MV-4-11 (cell line): ENCODE results near the gene ATG13.
"Not testable (repeated sequence)": the region's sequence is repeated elsewhere in the genome, so short reads cannot be mapped to it uniquely, and the experiment has no call there.

ENCODE experiments used
- DNase-seq: peaks from one replicate; lab custom pipeline; 2025; lab: John Stamatoyannopoulos, UW

The ATG13 gene

DNA sequence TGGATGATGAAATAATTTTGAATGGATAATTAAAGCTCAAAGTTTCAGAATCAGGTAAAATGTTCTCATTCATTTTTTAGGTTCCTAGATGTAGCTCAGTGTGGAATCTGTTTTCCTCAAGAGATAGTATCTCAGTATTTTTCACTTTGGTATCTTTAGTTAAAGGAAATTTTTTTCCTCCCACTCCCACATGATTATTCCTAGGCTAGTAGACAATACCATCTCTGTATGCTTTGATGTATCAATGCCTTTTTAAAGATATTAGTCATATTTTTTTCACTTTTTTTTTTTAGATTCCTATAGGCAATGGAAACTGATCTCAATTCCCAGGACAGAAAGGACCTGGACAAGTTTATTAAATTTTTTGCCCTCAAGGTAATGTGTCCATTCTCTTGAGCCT lies 26.6 kb downstream of the ATG13 start:
- DNase-seq = no peak

DNA sequence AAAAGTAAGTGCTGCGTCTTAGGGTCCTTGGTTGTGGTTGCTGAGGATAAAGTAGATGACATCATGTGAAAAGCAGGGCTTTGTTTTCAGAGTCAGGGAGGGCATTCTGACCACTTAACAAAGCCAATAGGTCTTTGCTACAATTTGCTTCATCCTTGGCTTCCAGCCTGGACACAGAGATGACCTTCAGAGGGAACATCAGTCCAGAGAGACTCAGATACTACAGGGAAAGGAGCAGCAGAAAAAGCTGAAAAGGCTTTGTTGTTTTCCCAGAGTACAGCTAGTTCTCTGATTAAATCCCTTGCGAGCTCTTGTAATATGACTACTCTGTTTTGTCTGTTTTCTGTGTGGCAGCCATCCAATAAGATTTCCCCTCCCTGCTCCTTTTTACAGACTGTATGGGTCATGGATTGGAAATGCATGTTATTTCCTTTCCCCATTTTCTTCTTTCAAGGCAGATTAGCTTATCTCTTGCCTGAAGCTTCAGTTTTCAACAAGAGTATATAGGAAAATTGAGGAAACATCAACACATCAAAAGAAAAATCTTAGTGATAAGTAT lies 31.9 kb downstream of the ATG13 start:
- no peak for DNase-seq

DNA sequence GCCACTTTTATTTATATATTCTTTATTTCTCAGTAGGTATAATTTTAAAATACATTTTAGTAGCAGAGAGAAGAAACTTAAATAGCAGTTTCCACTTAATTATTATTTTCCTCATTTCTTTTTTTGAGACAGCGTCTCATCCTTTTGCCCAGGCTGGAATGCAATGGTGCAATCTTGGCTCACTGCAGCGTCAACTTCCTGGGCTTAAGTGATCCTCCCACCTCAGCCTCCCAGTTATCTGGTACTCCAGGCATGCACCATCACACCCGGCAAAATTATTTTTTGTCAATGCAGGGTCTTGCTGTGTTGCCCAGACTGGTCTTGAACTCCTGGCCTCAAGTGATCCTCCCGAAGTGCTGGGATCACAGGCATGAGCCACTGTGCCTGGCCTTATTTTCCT lies 38.3 kb downstream of the ATG13 start:
- no peak for DNase-seq

DNA sequence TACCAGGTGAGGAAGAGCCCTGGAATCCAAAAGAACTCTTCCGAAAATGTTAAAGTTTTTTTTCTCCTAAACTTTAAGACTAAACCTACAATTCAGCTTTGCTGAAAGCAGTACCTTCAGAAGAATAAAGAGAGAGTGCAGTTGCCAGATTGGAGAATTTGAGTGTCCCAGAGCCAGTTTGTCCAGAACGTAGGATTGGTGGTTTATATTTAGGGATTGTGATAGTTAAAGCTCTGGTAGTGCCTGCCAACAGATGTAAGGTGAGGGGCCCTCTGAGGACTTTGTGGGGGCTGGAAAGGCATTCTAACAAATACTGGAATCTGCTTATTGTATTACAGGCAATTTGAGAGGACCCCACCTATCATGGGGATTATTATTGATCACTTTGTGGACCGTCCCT lies 39.8 kb downstream of the ATG13 start:
- DNase-seq = no peak

DNA sequence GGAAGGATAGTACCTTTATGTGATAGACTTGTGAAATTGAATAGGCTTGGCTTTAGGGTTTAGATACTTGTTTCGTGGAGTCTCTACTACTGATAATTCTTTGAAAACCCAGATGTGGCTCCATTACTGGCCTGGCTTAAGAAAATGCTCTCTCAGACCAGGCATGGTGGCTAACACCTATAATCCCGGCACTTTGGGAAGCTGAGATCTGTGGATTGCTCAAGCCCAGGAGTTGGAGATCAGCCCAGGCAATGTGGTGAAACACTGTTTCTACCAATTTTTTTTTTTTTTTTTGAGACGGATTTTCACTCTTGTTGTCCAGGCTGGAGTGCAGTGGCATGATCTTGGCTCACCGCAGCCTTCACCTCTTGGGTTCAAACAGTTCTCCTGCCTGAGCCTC lies 40.9 kb downstream of the ATG13 start:
- peak; percentile 64 for DNase-seq

DNA sequence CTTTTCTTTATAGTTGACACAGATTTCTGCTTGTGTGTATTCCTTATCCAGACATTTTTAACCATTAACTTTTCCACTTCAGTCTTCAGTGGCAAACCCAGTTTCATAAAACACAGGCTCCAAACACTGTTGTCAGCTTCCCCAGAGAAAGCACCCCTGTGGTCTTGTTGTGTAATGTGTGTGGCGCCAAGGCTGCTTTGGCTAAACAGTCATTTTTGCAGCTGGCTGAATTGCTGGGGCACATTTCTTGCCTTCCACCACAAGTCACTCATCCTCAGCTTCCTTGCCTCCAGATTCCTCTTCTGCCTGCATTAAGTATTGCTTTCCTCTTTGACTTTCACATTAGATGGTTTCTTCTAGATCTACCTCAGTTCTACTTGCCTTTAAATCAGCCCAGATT lies 42.6 kb downstream of the ATG13 start:
- DNase-seq = peak; percentile 99

DNA sequence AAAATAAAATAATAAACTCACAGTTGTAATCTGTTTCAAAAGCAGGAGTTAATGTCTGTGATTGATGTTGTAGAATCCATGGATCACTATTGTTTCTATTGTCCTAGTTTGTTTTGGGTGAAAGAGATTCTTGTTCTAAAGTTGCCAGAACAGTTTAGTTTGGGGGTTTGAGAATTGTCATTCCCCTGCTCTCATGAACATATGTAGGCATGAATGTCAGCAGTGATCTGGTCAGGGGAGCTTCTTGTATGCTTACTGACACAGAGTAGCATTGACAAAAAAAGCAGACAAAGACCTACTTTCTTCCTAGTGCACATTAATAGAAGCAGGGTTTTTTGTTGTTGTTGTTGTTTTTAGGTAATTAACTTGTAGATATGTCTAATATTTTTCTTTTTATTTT lies 44.5 kb downstream of the ATG13 start:
- no peak for DNase-seq

DNA sequence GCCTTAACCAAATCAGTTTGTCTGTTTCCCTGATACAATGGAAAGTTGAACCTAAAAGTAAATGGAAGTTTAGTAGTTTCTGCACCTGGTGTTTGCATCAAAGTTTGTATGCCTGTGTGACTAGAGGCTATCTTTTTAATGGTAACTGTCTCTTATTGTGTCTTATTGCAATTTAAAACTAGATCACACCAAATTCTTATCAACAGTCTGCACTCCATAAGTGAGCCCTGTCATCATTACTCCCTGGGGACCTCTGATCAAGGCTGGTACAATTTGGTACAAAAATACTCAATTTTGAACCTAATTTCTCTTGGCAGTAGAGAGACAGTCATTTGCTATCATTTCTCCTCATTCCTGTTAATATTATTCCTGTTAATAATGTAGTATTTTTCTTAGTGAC lies 45.0 kb downstream of the ATG13 start:
- DNase-seq = no peak

DNA sequence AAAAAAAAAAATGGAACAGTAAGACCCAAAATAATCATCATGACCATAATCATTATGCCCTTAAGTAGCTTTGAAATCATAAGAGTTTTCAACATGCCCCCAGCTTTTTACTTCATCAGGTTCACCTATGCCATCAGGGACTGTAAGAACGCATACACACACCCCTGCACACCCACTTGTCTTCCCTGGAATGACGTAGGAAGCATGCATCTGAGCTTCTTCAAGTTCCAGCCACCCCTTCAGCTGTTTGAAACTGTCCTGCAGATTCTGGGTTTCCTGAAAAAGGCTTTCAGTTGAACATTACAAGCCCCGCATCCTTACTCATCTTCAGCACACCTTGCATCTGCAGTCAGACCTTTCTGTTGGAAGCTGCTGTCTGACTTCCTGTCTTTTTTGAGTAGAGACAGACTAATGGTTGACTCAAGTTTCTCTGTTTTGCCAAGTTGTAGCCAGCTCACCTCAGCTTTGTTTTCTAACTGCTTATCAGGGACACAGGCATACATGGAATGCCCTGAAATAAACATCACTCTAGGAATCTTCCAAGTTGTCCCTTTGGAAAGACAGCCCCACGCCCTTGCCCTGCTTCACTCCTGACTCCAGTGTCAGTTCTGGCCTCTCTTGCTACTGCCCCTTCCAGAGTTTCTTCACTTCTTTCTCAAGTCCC lies 46.1 kb downstream of the ATG13 start:
- DNase-seq = no peak

DNA sequence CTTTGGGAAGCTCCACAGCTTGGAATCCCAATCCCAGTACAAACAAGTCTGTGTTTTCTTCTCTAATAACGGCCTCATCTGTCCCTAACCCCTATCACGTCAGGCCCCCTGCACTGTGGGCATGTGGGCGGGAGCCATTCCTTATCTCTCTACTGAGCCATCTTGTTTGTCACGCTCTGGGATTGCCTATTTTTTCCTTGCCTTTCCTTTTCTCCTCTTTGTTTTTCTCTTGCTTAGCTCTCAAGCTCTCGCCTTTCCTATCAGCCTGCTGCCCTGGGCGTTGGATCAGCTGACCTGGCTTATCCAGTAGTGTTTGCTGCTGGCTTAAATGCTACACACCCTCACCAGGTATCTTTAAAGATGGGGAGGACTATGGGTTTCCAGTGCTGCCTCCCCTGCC lies 47.3 kb downstream of the ATG13 start:
- no peak for DNase-seq

DNA sequence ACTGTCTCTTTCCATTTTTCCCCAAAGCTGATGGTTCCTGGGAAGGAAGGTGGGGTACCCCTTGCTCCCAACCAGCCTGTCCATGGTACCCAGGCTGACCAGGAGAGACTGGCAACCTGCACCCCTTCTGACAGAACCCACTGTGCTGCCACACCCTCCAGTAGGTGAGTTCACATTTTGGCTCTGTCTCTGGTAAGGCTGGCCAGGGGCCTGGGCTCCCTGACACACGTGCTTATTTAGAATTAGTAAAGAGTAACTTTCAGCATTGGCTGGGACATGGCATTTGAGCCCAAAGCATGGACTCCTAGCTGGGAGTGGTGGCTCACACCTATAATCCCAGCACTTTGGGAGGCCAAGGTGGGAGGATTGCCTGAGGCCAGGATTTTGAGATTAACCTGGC lies 48.0 kb downstream of the ATG13 start:
- DNase-seq = no peak

DNA sequence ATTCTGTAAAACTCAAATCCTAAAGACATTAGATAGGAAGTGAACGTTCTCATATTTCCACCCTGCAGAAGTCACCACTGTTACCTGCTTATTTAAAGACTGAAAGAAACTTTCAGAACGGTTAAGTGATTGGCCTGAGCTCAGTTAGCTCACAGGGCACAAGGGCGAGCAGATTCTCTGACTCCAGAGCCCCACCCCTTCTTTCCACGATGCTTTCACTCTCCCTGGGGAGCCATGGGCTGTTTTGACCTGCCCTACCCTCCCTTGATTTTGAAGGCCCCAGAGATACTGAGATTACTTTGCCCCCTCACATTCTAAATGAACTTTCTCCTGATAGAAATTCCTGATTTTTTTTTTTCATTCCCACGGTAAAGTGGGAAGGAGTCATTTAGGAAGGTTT lies 49.2 kb downstream of the ATG13 start:
- no peak for DNase-seq

DNA sequence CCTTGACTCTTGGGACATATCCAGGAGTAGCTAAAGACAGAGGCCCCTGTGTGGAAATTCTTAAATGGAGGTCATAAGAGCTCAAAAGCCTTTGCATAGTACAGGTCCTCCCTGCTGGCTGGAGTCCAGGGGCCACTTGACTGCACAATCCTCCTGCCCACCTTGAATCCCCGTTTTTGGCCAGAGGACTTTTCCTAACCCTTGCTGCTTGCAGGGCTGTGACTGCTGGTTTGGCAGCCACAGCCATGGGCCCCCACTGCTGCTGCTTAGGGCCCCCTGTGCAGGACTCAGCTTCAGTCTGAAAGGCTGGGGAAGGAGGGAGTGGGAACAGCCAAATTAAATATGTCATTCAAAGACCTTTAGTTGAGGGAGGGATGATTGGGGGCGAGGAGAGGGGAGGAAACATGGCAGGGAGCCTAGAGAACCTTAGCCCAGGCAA lies 49.7 kb downstream of the ATG13 start:
- DNase-seq = no peak

DNA sequence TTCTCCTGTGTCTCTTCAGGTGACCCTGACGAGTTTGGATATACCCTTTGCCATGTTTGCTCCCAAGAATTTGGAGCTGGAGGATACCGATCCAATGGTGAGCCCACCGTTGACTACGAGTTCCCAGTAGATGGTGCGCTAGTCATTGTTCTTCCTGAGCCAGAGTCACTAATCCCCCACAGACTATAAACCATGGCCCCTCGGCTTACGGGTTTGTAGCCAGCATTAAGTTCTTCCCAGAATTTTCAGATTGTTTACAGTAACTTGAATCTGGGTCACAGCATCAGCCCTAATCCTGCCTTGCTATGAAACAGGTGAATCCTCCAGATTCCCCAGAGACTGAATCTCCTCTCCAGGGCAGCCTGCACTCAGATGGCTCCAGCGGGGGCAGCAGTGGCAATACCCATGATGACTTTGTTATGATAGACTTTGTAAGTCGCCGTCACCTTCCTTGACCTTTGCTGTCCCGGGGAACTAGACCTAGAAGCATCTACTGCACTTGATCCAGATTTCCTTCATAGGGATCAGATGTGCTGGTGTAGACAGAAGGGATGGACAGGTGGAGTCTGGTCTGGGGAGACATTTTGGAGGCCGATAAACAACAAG lies 51.2 kb downstream of the ATG13 start:
- DNase-seq = no peak

DNA sequence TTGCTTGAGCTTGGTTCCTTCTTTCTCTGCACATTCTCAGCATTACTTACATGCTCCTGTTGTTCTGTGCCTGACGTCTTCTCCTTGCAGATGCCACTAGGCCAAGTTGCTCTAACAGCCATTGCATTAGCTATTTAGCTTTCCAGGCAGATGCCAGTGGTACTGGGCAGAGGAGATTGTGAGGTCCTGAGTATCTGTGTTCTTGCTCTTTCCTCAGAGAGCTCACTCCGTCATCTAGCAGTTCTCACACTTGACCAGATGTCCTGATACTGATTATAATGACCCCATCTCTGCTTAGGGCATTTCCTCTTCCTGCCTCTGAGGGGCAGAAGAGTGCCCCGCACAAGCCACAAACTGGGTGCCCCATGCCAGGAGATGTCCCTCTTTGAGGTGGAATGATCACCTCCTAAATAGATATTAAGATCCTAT lies 52.4 kb downstream of the ATG13 start:
- peak; percentile 67 for DNase-seq

DNA sequence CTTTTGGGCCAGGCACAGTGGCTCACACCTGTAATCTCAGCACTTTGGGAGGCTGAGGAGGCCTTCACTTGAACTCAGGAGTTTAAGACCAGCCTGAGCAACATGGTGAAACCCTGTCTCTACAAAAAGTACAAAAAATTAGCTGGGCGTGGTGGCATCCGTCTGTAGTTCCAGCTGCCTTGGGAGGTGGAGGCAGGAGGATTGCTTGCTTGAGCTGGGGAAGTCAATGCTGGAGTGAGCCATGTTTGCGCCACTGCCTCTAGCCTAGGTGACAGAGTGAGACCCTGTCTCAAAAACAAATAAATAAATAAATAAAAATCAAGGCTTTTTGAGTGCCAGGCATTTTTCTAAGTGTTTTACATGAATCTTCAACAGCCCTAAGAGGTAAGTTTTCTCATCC lies 53.2 kb downstream of the ATG13 start:
- DNase-seq = not testable (repeated sequence)

DNA sequence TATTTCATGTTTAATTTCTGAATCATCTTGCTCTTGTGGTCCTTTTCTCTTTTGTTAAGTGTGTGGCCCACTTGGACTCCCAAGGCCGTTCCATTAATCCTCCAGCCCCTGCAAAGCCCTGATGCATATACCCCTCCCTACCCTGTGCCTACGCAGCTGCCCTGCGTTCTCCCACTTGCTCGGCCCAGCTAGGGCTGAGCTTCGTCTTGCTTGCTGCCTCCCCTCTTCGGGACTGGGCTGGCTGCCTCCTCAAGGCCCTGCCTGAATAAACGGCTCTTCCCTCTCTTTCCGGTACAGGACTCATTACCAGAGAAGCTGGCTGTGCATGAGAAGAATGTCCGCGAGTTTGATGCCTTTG lies 54.6 kb downstream of the ATG13 start:
- no peak for DNase-seq

DNA sequence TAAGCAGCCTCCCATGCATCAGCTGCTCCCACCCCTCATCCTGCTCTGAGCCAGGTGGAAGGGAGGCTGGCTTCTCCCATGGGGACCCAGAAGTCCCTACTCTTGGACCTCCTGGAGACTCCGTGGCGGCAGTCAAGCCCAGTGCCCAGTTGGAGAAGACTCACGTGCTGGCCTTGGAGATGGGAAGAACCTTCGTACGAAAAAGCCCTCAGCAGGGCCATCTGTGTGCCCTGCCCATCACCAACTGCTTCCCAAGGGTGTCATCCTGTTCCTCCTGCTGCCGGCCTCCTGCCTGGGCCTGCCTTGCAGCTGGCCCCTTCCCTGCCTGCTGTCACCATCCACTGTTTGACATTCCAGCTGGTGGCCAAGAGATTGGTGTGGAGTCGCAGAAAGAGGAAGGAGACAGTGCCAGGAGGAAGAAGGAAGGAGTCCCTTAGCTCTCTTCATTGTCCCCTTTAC lies 55.1 kb downstream of the ATG13 start:
- DNase-seq = peak; percentile 86

DNA sequence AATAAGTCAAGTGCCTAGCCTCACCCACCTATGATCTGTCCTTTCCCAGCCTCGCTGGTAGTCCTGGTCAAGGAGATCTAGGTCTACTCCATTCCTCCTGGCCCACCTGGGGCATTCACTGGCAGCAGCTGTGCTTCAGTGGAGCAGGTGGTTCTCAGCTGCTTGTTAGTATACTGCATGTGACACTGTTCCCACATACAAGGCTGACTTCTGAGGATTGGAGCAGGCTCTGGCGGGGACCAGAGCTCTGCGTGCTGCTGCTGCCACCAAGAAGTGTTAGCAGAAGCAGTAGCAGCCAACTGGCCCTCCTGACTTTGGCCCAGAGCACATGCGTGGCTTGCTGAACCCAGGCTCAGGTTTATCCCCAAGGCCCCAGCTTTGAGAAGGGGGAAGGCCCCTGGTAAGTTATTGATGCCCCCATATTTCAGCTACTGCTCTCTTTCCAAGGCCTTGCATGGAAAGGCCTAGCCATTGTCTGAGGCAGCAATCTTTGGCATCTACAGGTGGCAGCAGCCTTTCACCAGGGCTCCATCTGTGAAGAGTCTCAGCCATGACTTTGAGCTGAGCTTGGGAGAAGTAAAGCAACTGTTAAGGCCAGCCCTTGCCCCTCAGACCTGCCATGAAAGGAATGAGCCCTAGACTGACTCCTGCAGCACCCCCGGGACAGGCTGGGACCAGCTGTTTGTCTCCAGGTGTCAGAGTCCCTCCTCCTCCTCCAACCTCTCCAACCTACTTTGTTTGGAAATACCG lies 56.5 kb downstream of the ATG13 start:
- no peak for DNase-seq

DNA sequence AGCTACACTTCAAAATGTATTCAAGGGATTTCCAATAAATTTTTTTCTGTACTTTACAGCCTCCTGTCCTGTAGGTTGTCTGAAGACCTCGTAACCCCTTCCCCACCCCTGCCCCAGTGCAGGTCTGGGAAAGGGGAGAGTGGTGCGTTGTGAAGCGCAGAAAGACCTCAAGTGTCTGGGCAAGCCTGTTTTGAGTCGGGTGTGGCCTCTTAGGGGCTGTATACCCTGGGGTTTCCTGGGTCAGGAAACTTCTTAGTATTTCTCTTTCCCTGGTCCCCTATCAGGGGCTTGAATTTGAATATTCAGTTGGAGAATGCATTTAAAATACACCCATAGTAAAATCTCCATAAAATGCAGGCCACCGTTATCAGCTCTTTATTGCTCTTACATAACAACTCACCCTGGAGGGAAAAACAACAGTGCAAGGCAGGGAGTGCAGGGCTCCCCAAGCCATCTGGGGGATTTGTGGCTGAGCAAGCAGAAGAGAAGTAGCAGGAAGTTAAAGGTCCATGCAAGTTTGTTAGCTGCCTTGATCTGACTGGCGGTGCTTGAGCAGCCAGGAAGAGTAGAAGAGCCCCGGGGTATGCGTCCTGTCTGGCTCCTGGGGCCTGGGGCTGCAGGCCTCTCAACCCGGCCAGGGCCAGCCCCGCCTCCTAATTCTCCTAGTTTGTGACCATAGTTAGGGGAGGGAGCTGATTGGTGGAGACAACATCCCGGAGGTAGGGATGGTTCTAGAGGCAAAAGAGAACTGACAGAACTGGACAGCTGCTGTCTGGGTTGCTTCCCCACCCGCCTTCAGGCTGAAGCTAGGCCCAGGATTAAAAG lies 57.3 kb downstream of the ATG13 start:
- DNase-seq = peak; percentile 91

DNA sequence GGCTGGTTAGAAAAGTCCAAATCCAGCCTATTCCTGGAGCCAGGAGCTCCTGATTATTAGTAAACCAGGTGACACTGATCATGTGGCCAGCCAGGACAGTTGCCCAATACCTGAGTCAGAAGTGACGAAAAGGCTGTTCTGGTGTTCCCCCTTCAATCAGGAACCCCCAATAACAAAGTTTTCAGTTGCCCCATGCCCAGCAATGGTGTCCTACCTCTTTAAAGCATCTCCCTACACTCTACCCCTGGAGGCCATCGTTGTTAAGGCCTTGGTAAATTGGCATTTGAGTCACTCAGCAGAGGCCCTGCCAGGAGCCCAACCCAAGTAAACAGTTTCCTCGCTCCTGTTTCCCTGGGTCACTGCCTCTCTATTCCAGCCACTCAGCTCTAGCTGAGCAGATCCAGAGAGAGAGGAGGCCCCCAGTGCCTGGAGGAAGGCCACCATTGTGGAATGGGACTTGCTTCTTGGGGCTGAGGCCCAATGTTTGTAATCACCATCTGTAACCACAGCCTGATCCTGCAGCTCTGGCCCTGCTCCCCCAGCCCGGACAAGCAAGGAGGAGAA lies 58.0 kb downstream of the ATG13 start:
- no peak for DNase-seq

DNA sequence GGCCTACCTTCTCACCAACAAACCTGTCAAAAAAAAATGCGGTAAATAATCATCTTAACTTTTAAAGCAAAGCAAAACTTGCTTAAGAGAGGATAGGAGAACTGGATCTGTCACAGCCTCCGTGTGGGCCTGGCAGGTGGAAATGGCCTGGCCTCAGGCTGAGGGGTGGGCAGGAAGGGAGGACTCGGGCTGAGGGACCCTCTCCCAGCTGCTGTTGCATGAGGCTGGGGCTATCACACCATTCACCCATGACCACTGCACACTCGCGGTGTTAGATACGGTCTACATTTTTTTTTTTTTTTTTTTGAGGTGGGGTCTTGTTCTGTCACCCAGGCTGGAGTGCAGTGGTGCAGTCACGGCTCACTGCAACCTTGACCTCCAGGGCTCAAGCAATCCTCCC lies 58.6 kb downstream of the ATG13 start:
- no peak for DNase-seq
